A549 (cell line): ENCODE measurements around the gene SYNE4. TPM values are rescaled to one million over a fixed set of nuclear protein-coding genes. Genes with fewer than 3 reads are reported as not detected.
A peak's percentile ranks its signal among the peaks of the same experiment; 100 is the strongest.
"Not testable (repeated sequence)": the region's sequence is repeated elsewhere in the genome, so short reads cannot be mapped to it uniquely, and the experiment has no call there.

ENCODE experiments used
- ATAC-seq, 2 experiments: fragments of 200-7000 bp in 1 of 2; fragments of >200 bp in 1 of 2; cut with Nextera tagmentation in 1 of 2; cut with Tn5 transposase in 1 of 2; 3 replicates each; pipeline versions ENCODE4 v1.8.0 to v1.9.1; 2018 to 2020; ENCODE audit warnings: mild to moderate bottlenecking in 1 of 2, moderate library complexity in 1 of 2
- CTCF ChIA-PET: fragments of 300-600 bp; sonication (Branson Sonifier 250); formaldehyde crosslinking; extraction: SDS; loops from one replicate; lab custom pipeline; 2021; ENCODE audit warnings: antibody characterized with exemption, inconsistent platforms; lab: Yijun Ruan, JAX
- POLR2A ChIA-PET: fragments of 350-600 bp; formaldehyde crosslinking; extraction: SDS; loops from one replicate; lab custom pipeline; 2021; ENCODE audit warnings: antibody characterized with exemption, inconsistent platforms; lab: Yijun Ruan, JAX
- DNase-seq, 2 experiments: peaks; one replicate each; pipeline versions ENCODE4 v3.0.0 to v3.0.0-alpha.2; 2011 to 2016; ENCODE audit warnings: low read depth in 1 of 2, low spot score in 1 of 2
- FAIRE-seq: peaks from 2 replicates; lab custom pipeline; 2011; peaks lifted over from hg19 to GRCh38; lab: Jason Lieb, UNC
- H3K27ac ChIP-seq, 2 experiments: fragments of >200 bp; sonication (Bioruptor Twin); formaldehyde crosslinking; 3 replicates each; pipeline ENCODE4 v1.5.1; 2016 to 2017
- H3K4me1 ChIP-seq: fragments of >200 bp; sonication (Bioruptor Twin); formaldehyde crosslinking; 3 replicates; pipeline ENCODE4 v1.6.1; 2016
- H3K4me2 ChIP-seq: fragments of >200 bp; sonication (Bioruptor Twin); formaldehyde crosslinking; 3 replicates; pipeline ENCODE4 v1.6.1; 2016
- H3K4me3 ChIP-seq: fragments of >200 bp; sonication (Bioruptor Twin); formaldehyde crosslinking; 3 replicates; pipeline ENCODE4 v1.5.1; 2016
- H3K9me3 ChIP-seq: fragments of >200 bp; sonication (Bioruptor Twin); formaldehyde crosslinking; 3 replicates; pipeline ENCODE4 v1.6.1; 2016
- PHF8 ChIP-seq: fragments of 200-600 bp; sonication (generic); IDR thresholded peaks from 2 replicates; pipeline ENCODE4 v1.6.1; 2016; ENCODE audit warnings: low read depth, mild to moderate bottlenecking, antibody characterized with exemption, moderate library complexity, borderline replicate concordance
- RFX5 ChIP-seq: fragments of 450-650 bp; IDR thresholded peaks from 2 replicates; pipeline ENCODE4 v1.7.1; 2014; ENCODE audit warnings: antibody characterized with exemption, mild to moderate bottlenecking, moderate library complexity
- USF2 ChIP-seq: fragments of 450-650 bp; IDR thresholded peaks from 2 replicates; pipeline ENCODE4 v1.6.1; 2014; ENCODE audit warnings: antibody characterized with exemption
- WGBS: methylation state at CpG from one replicate; pipeline ENCODE4 v1.1.6; 2017; ENCODE audit errors: missing lambda C conversion rate; 5-methylcytosine and 5-hydroxymethylcytosine counted together
- polyA plus RNA-seq, 4 experiments: library from polyadenylated mRNA; depleted of rRNA in 3 of 4; stranded (reverse); fragments of >200 nt; fragmentation: RNase III in 1 of 4; extraction: RNeasy Plus Mini Kit Qiagen cat#74134 plus additional on column Dnase treatment in 1 of 4; gene quantifications; 2 replicates in 3 of 4; 3 replicates in 1 of 4; pipeline ENCODE4 v1.2.3, GENCODE V29; 2011 to 2017
- small RNA-seq, 6 experiments: library from RNA; depleted of rRNA; stranded (forward); fragments of <200 nt; gene quantifications; one replicate each; pipeline ENCODE3, GENCODE V24; 2012

SYNE4 gene
- polyA plus RNA-seq, 2 of the 4 experiments (the other 2 are of a cell fraction), result 0.37 to 0.56 TPM

GRCh38 chr19:35957411-35957810 is 51.2 kb downstream of the SYNE4 start:
- CTCF ChIA-PET, result interaction anchor here (1.5 to 2.2 kb wide), 3 partner anchors 9 to 76 kb away, joined by 5 to 7 read pairs (median 6); no protein-coding TSS in a partner anchor

GRCh38 chr19:35955881-35956634 is 52.6 kb downstream of the SYNE4 start:
- POLR2A ChIA-PET, result interaction anchor here (0.6 kb wide), 1 partner anchor 461 kb away, joined by 4 read pairs; no protein-coding TSS in a partner anchor

More at GRCh38 chr19:35957411-35957810, 51.2 kb downstream of the SYNE4 start:
- DNase-seq, H3K27ac ChIP-seq, FAIRE-seq, H3K4me2 ChIP-seq, ATAC-seq, H3K4me1 ChIP-seq, H3K4me3 ChIP-seq, H3K9me3 ChIP-seq: not testable (repeated sequence)
- WGBS, result 60% methylated on average over 8 of the region's 8 CpGs
- POLR2A ChIA-PET, result interaction anchor here (0.6 to 0.7 kb wide), 2 partner anchors 126 to 158 kb away, joined by 3 read pairs; partner anchors contain the start of gene TBCB

More at GRCh38 chr19:35955881-35956634, 52.6 kb downstream of the SYNE4 start:
- Histone ChIP-seq H3K4me2 (no peak overlapping the region), H3K27ac (no peak overlapping the region), H3K4me1 (peaks cover 7% of the 10 kb centered on the region; the same call in 2 of the 3 replicates), H3K4me3 (no peak overlapping the region), H3K9me3 (peaks cover 7% of the 10 kb centered on the region; the same call in 2 of the 3 replicates)
- FAIRE-seq (peak; percentile 94), DNase-seq (no peak), ATAC-seq (no peak)
- WGBS, result 51% methylated on average over 6 of the region's 6 CpGs
- CTCF ChIA-PET, result interaction anchor here (0.7 to 2.2 kb wide), 5 partner anchors 10 to 105 kb away, joined by 3 to 7 read pairs (median 3); no protein-coding TSS in a partner anchor
- TF ChIP-seq PHF8 (no peak), USF2 (peak; percentile 55; the same call in 1 of the 2 replicates), RFX5 (no peak)

Small RNA genes lying within 50 kb of the gene (small RNA-seq; reads per million reads assigned to genes)
- 0 reads per million in 6 experiments for gene AF038458.1

Other genes starting within 250 kb of the SYNE4 start
- gene ARHGAP33, start 233.2 kb downstream of the SYNE4 start, polyA plus RNA-seq (2011; rRNA removed), result 0.84 and 2.1 TPM in 2 replicates
- 4.6 to 7.7 TPM (median 6.1 TPM) in 3 replicates for gene ARHGAP33, start 233.2 kb downstream of the SYNE4 start, polyA plus RNA-seq (2017; fragmentation: RNase III; extraction: RNeasy Plus Mini Kit Qiagen cat#74134 plus additional on column Dnase treatment)
- gene PRODH2, start 196.0 kb downstream of the SYNE4 start, polyA plus RNA-seq (2011; rRNA removed), result 0.86 and 0.92 TPM in 2 replicates
- 0.55 to 1.0 TPM (median 0.73 TPM) in 3 replicates for gene PRODH2, start 196.0 kb downstream of the SYNE4 start, polyA plus RNA-seq (2017; fragmentation: RNase III; extraction: RNeasy Plus Mini Kit Qiagen cat#74134 plus additional on column Dnase treatment)
- 0.27 and 0.30 TPM in 2 replicates for gene NPHS1, start 156.3 kb downstream of the SYNE4 start, polyA plus RNA-seq (2011; rRNA removed)
- gene NPHS1, start 156.3 kb downstream of the SYNE4 start, polyA plus RNA-seq (2017; fragmentation: RNase III; extraction: RNeasy Plus Mini Kit Qiagen cat#74134 plus additional on column Dnase treatment), result 0.16 to 0.27 TPM (median 0.21 TPM) in 3 replicates
- gene KIRREL2, start 151.9 kb downstream of the SYNE4 start, polyA plus RNA-seq (2011; rRNA removed), result 0.26 and 0.34 TPM in 2 replicates
- 0.21 to 0.75 TPM (median 0.54 TPM) in 3 replicates for gene KIRREL2, start 151.9 kb downstream of the SYNE4 start, polyA plus RNA-seq (2017; fragmentation: RNase III; extraction: RNeasy Plus Mini Kit Qiagen cat#74134 plus additional on column Dnase treatment)
- gene APLP1, start 140.2 kb downstream of the SYNE4 start, polyA plus RNA-seq (2011; rRNA removed), result 55.3 and 60.4 TPM in 2 replicates
- gene APLP1, start 140.2 kb downstream of the SYNE4 start, polyA plus RNA-seq (2017; fragmentation: RNase III; extraction: RNeasy Plus Mini Kit Qiagen cat#74134 plus additional on column Dnase treatment), result 52.1 to 54.8 TPM (median 54.7 TPM) in 3 replicates
- gene NFKBID, start 108.3 kb downstream of the SYNE4 start, polyA plus RNA-seq (2011; rRNA removed), result 4.0 and 4.1 TPM in 2 replicates
- gene NFKBID, start 108.3 kb downstream of the SYNE4 start, polyA plus RNA-seq (2017; fragmentation: RNase III; extraction: RNeasy Plus Mini Kit Qiagen cat#74134 plus additional on column Dnase treatment), result 8.5 to 14.8 TPM (median 9.6 TPM) in 3 replicates
- 0.19 TPM in 1 of 2 replicates, not detected in the other for gene HCST, start 106.3 kb downstream of the SYNE4 start, polyA plus RNA-seq (2011; rRNA removed)
- gene HCST, start 106.3 kb downstream of the SYNE4 start, polyA plus RNA-seq (2017; fragmentation: RNase III; extraction: RNeasy Plus Mini Kit Qiagen cat#74134 plus additional on column Dnase treatment), result 0.49 to 0.69 TPM in 2 of 3 replicates, not detected in the other
- gene TYROBP, start 100.5 kb downstream of the SYNE4 start, polyA plus RNA-seq (2011; rRNA removed), result not detected in 2 replicates
- 0.21 TPM in 1 of 3 replicates, not detected in the others for gene TYROBP, start 100.5 kb downstream of the SYNE4 start, polyA plus RNA-seq (2017; fragmentation: RNase III; extraction: RNeasy Plus Mini Kit Qiagen cat#74134 plus additional on column Dnase treatment)
- 2.4 and 3.1 TPM in 2 replicates for gene LRFN3, start 72.4 kb downstream of the SYNE4 start, polyA plus RNA-seq (2011; rRNA removed)
- 12.8 to 17.1 TPM (median 16.6 TPM) in 3 replicates for gene LRFN3, start 72.4 kb downstream of the SYNE4 start, polyA plus RNA-seq (2017; fragmentation: RNase III; extraction: RNeasy Plus Mini Kit Qiagen cat#74134 plus additional on column Dnase treatment)
- 22.8 and 25.3 TPM in 2 replicates for gene SDHAF1, start 13.6 kb downstream of the SYNE4 start, polyA plus RNA-seq (2011; rRNA removed)
- 22.6 to 27.1 TPM (median 23.2 TPM) in 3 replicates for gene SDHAF1, start 13.6 kb downstream of the SYNE4 start, polyA plus RNA-seq (2017; fragmentation: RNase III; extraction: RNeasy Plus Mini Kit Qiagen cat#74134 plus additional on column Dnase treatment)
- gene ALKBH6, start 5.4 kb upstream of the SYNE4 start, polyA plus RNA-seq (2011; rRNA removed), result 27.5 and 34.2 TPM in 2 replicates
- 40.4 to 47.1 TPM (median 46.4 TPM) in 3 replicates for gene ALKBH6, start 5.4 kb upstream of the SYNE4 start, polyA plus RNA-seq (2017; fragmentation: RNase III; extraction: RNeasy Plus Mini Kit Qiagen cat#74134 plus additional on column Dnase treatment)
- 1.1 and 1.4 TPM in 2 replicates for gene CLIP3, start 24.1 kb upstream of the SYNE4 start, polyA plus RNA-seq (2011; rRNA removed)
- gene CLIP3, start 24.1 kb upstream of the SYNE4 start, polyA plus RNA-seq (2017; fragmentation: RNase III; extraction: RNeasy Plus Mini Kit Qiagen cat#74134 plus additional on column Dnase treatment), result 1.3 to 1.9 TPM (median 1.5 TPM) in 3 replicates
- 3.1 and 3.2 TPM in 2 replicates for gene THAP8, start 45.5 kb upstream of the SYNE4 start, polyA plus RNA-seq (2011; rRNA removed)
- gene THAP8, start 45.5 kb upstream of the SYNE4 start, polyA plus RNA-seq (2017; fragmentation: RNase III; extraction: RNeasy Plus Mini Kit Qiagen cat#74134 plus additional on column Dnase treatment), result 7.0 to 7.5 TPM (median 7.5 TPM) in 3 replicates
- 15.5 and 16.0 TPM in 2 replicates for gene WDR62, start 46.1 kb upstream of the SYNE4 start, polyA plus RNA-seq (2011; rRNA removed)
- gene WDR62, start 46.1 kb upstream of the SYNE4 start, polyA plus RNA-seq (2017; fragmentation: RNase III; extraction: RNeasy Plus Mini Kit Qiagen cat#74134 plus additional on column Dnase treatment), result 30.9 to 34.1 TPM (median 32.9 TPM) in 3 replicates
- gene OVOL3, start 102.3 kb upstream of the SYNE4 start, polyA plus RNA-seq (2011; rRNA removed), result not detected in 2 replicates
- 0.14 to 0.63 TPM (median 0.31 TPM) in 3 replicates for gene OVOL3, start 102.3 kb upstream of the SYNE4 start, polyA plus RNA-seq (2017; fragmentation: RNase III; extraction: RNeasy Plus Mini Kit Qiagen cat#74134 plus additional on column Dnase treatment)
- gene POLR2I, start 106.1 kb upstream of the SYNE4 start, polyA plus RNA-seq (2011; rRNA removed), result 107 and 123 TPM in 2 replicates
- 264 to 284 TPM (median 277 TPM) in 3 replicates for gene POLR2I, start 106.1 kb upstream of the SYNE4 start, polyA plus RNA-seq (2017; fragmentation: RNase III; extraction: RNeasy Plus Mini Kit Qiagen cat#74134 plus additional on column Dnase treatment)
- 384 and 395 TPM in 2 replicates for gene TBCB, start 106.7 kb upstream of the SYNE4 start, polyA plus RNA-seq (2011; rRNA removed)
- 352 to 400 TPM (median 397 TPM) in 3 replicates for gene TBCB, start 106.7 kb upstream of the SYNE4 start, polyA plus RNA-seq (2017; fragmentation: RNase III; extraction: RNeasy Plus Mini Kit Qiagen cat#74134 plus additional on column Dnase treatment)
- 1,014 and 1,236 TPM in 2 replicates for gene CAPNS1, start 131.3 kb upstream of the SYNE4 start, polyA plus RNA-seq (2011; rRNA removed)
- 1,540 to 1,639 TPM (median 1,551 TPM) in 3 replicates for gene CAPNS1, start 131.3 kb upstream of the SYNE4 start, polyA plus RNA-seq (2017; fragmentation: RNase III; extraction: RNeasy Plus Mini Kit Qiagen cat#74134 plus additional on column Dnase treatment)
- not detected in 2 replicates for gene COX7A1, start 143.6 kb upstream of the SYNE4 start, polyA plus RNA-seq (2011; rRNA removed)
- not detected in 3 replicates for gene COX7A1, start 143.6 kb upstream of the SYNE4 start, polyA plus RNA-seq (2017; fragmentation: RNase III; extraction: RNeasy Plus Mini Kit Qiagen cat#74134 plus additional on column Dnase treatment)
- 5.6 and 6.8 TPM in 2 replicates for gene ZNF565, start 205.9 kb upstream of the SYNE4 start, polyA plus RNA-seq (2011; rRNA removed)
- gene ZNF565, start 205.9 kb upstream of the SYNE4 start, polyA plus RNA-seq (2017; fragmentation: RNase III; extraction: RNeasy Plus Mini Kit Qiagen cat#74134 plus additional on column Dnase treatment), result 4.1 to 4.7 TPM (median 4.5 TPM) in 3 replicates
- 293 and 362 TPM in 2 replicates for gene ZNF146, start 206.3 kb upstream of the SYNE4 start, polyA plus RNA-seq (2011; rRNA removed)
- 157 to 197 TPM (median 162 TPM) in 3 replicates for gene ZNF146, start 206.3 kb upstream of the SYNE4 start, polyA plus RNA-seq (2017; fragmentation: RNase III; extraction: RNeasy Plus Mini Kit Qiagen cat#74134 plus additional on column Dnase treatment)